Activated T-cell treated with anti-CD3 and anti-CD28 coated beads for 4 hours (primary cell): ENCODE data around the gene UBR4.

Experiments
- DNase-seq: peaks from one replicate; pipeline ENCODE4 v3.0.0-alpha.2; 2020

The UBR4 gene

GRCh38 chr1:19032701-19033514 lies 177.2 kb downstream of the UBR4 start:
- no peak for DNase-seq

GRCh38 chr1:19032413-19032695 lies 177.7 kb downstream of the UBR4 start:
- no peak for DNase-seq

GRCh38 chr1:19029191-19030085 lies 180.6 kb downstream of the UBR4 start:
- no peak for DNase-seq

GRCh38 chr1:19028546-19029129 lies 181.4 kb downstream of the UBR4 start:
- DNase-seq: no peak

- DNase-seq: no peak
Measured at GRCh38 chr1:19028110-19028509, 182.0 kb downstream of the UBR4 start.
